H1 (cell line): Measurements from ENCODE around the gene NRIP2. TPM values are rescaled to one million over a fixed set of nuclear protein-coding genes. Genes with fewer than 3 reads are reported as not detected.

Source experiments
- CTCF ChIA-PET: fragments of 300-600 bp; sonication (Branson Sonifier 250); formaldehyde crosslinking; loops from one replicate; lab custom pipeline; 2021; ENCODE audit not compliant: partially characterized antibody; lab: Charles Lee
- POLR2A ChIA-PET: fragments of 300-600 bp; sonication (Branson Sonifier 250); formaldehyde crosslinking; loops from one replicate; lab custom pipeline; 2021; ENCODE audit warnings: inconsistent platforms; ENCODE audit not compliant: partially characterized antibody; lab: Charles Lee
- DNase-seq, 2 experiments: peaks; one replicate each; pipeline versions ENCODE4 v3.0.0 to v3.0.0-alpha.2; 2010 to 2022; ENCODE audit warnings: low spot score in 2 of 2, low read depth in 1 of 2, mixed read lengths in 1 of 2
- FAIRE-seq: peaks from 2 replicates; lab custom pipeline; 2011; peaks lifted over from hg19 to GRCh38; lab: Jason Lieb, UNC
- H2AFZ ChIP-seq: 2 replicates; pipeline ENCODE4 v1.8.1; 2012; ENCODE audit warnings: low read length, inconsistent platforms
- H2AK5ac ChIP-seq: 2 replicates; pipeline ENCODE4 v1.6.1; 2013; ENCODE audit warnings: low read depth, low read length
- H2BK120ac ChIP-seq: replicated peaks from 2 replicates; pipeline ENCODE3; 2013; ENCODE audit warnings: low read depth, low read length, inconsistent platforms
- H2BK12ac ChIP-seq: 2 replicates; pipeline ENCODE4 v1.6.1; 2013; ENCODE audit warnings: low read depth, low read length
- H2BK15ac ChIP-seq: 2 replicates; pipeline ENCODE4 v1.6.1; 2013; ENCODE audit warnings: low read length
- H2BK20ac ChIP-seq: 2 replicates; pipeline ENCODE4 v1.6.1; 2013; ENCODE audit warnings: low read length
- H2BK5ac ChIP-seq: 2 replicates; pipeline ENCODE4 v1.6.1; 2013; ENCODE audit warnings: low read depth, low read length
- H3K14ac ChIP-seq: 2 replicates; pipeline ENCODE4 v1.6.1; 2013; ENCODE audit warnings: inconsistent platforms; ENCODE audit not compliant: insufficient read length
- H3K18ac ChIP-seq: 2 replicates; pipeline ENCODE4 v1.6.1; 2013; ENCODE audit warnings: low read length; ENCODE audit errors: extremely low read depth
- H3K23ac ChIP-seq: 2 replicates; pipeline ENCODE4 v1.6.1; 2013; ENCODE audit warnings: inconsistent platforms; ENCODE audit not compliant: insufficient read length
- H3K23me2 ChIP-seq: 2 replicates; pipeline ENCODE4 v1.6.1; 2013; ENCODE audit warnings: low read depth, low read length
- H3K27ac ChIP-seq: 2 replicates; pipeline ENCODE4 v1.6.1; 2011; ENCODE audit warnings: low read depth, low read length, inconsistent platforms
- H3K27me3 ChIP-seq, 4 experiments: replicated peaks in 1 of 4; 1 replicate in 1 of 4; 2 replicates in 3 of 4; pipeline versions ENCODE4 v1.6.1 to v1.8.1; 2011 to 2013; ENCODE audit warnings: low read length in 3 of 4, mild to moderate bottlenecking in 3 of 4, inconsistent platforms in 2 of 4, mixed read lengths in 2 of 4, moderate library complexity in 1 of 4; ENCODE audit not compliant: control insufficient read depth in 3 of 4, insufficient read depth in 3 of 4; ENCODE audit errors: extremely low read depth in 1 of 4
- H3K36me3 ChIP-seq, 4 experiments: 2 replicates each; pipeline versions ENCODE4 v1.6.1 to v1.8.1; 2011 to 2013; ENCODE audit warnings: mild to moderate bottlenecking in 4 of 4, low read length in 3 of 4, moderate library complexity in 2 of 4, control low read depth in 1 of 4, inconsistent platforms in 1 of 4; ENCODE audit not compliant: insufficient read depth in 4 of 4, control insufficient read depth in 2 of 4
- H3K4ac ChIP-seq: replicated peaks from 2 replicates; pipeline ENCODE3; 2013; ENCODE audit warnings: low read length, low read depth, mixed read lengths, inconsistent platforms; ENCODE audit not compliant: insufficient read length
- H3K4me1 ChIP-seq, 4 experiments: replicated peaks in 1 of 4; 1 replicate in 1 of 4; 2 replicates in 3 of 4; pipeline versions ENCODE4 v1.6.1 to v1.8.1; 2011 to 2013; ENCODE audit warnings: low read length in 3 of 4, inconsistent platforms in 2 of 4, mixed read lengths in 1 of 4; ENCODE audit not compliant: insufficient read depth in 4 of 4, control insufficient read depth in 3 of 4
- H3K4me2 ChIP-seq, 2 experiments: 2 replicates each; pipeline versions ENCODE4 v1.6.1 to v1.8.1; 2011 to 2013; ENCODE audit warnings: low read depth in 2 of 2, low read length in 2 of 2, control low read depth in 1 of 2, inconsistent platforms in 1 of 2, mild to moderate bottlenecking in 1 of 2; ENCODE audit not compliant: insufficient read depth in 1 of 2
- H3K4me3 ChIP-seq, 4 experiments: fragments of 200-600, 300-600 bp in 1 of 4; sonication (generic), shearing (Covaris generic), sonication (Bioruptor Twin) in 1 of 4; 2 replicates each; pipeline versions ENCODE4 v1.5.1 to v1.8.1; 2011 to 2016; ENCODE audit warnings: low read length in 4 of 4, low read depth in 3 of 4, control low read depth in 2 of 4, inconsistent platforms in 2 of 4, mild to moderate bottlenecking in 2 of 4, mixed read lengths in 1 of 4, moderate library complexity in 1 of 4; ENCODE audit not compliant: insufficient read depth in 2 of 4; ENCODE audit errors: extremely low read depth in 1 of 4
- H3K56ac ChIP-seq: replicated peaks from 2 replicates; pipeline ENCODE3; 2013; ENCODE audit warnings: low read depth, mild to moderate bottlenecking, mixed read lengths, low read length, inconsistent platforms; ENCODE audit not compliant: insufficient read length
- H3K79me1 ChIP-seq: 2 replicates; pipeline ENCODE4 v1.6.1; 2013; ENCODE audit warnings: low read depth, low read length, control low read depth
- H3K79me2 ChIP-seq, 2 experiments: 2 replicates each; pipeline versions ENCODE4 v1.6.1 to v1.8.1; 2012 to 2013; ENCODE audit warnings: low read length in 2 of 2, mild to moderate bottlenecking in 2 of 2, inconsistent platforms in 1 of 2; ENCODE audit not compliant: insufficient read depth in 2 of 2, control insufficient read depth in 1 of 2
- H3K9ac ChIP-seq, 4 experiments: replicated peaks in 1 of 4; 1 replicate in 1 of 4; 2 replicates in 3 of 4; pipeline versions ENCODE4 v1.6.1 to v1.8.1; 2011 to 2013; ENCODE audit warnings: low read depth in 3 of 4, low read length in 3 of 4, control low read depth in 2 of 4, mild to moderate bottlenecking in 2 of 4, moderate library complexity in 2 of 4, inconsistent platforms in 1 of 4; ENCODE audit errors: extremely low read depth in 1 of 4
- H3K9me3 ChIP-seq, 2 experiments: 2 replicates each; pipeline versions ENCODE4 v1.6.1 to v1.8.1; 2012 to 2013; ENCODE audit warnings: mild to moderate bottlenecking in 2 of 2, moderate library complexity in 2 of 2, control low read depth in 1 of 2, inconsistent platforms in 1 of 2, low read depth in 1 of 2, low read length in 1 of 2, mixed read lengths in 1 of 2; ENCODE audit not compliant: insufficient read depth in 2 of 2
- H4K20me1 ChIP-seq, 2 experiments: replicated peaks in 1 of 2; 2 replicates each; pipeline versions ENCODE3 to v1.8.1; 2011 to 2013; ENCODE audit warnings: inconsistent platforms in 2 of 2, low read length in 2 of 2, mild to moderate bottlenecking in 1 of 2; ENCODE audit not compliant: insufficient read depth in 2 of 2, control insufficient read depth in 1 of 2
- H4K5ac ChIP-seq: 2 replicates; pipeline ENCODE4 v1.6.1; 2013; ENCODE audit warnings: low read length, low read depth, mixed read lengths, inconsistent platforms; ENCODE audit not compliant: insufficient read length
- H4K8ac ChIP-seq: 2 replicates; pipeline ENCODE4 v1.8.0; 2013; ENCODE audit warnings: mild to moderate bottlenecking, moderate library complexity, low read length, inconsistent platforms; ENCODE audit not compliant: insufficient read depth; ENCODE audit errors: extremely low read depth
- H4K91ac ChIP-seq: replicated peaks from 2 replicates; pipeline ENCODE3; 2013; ENCODE audit warnings: low read length, mixed read lengths, inconsistent platforms; ENCODE audit not compliant: insufficient read length
- HDAC6 ChIP-seq: IDR thresholded peaks from one replicate; pipeline ENCODE4 v1.7.1; 2012; ENCODE audit warnings: low read depth, mild to moderate bottlenecking, inconsistent platforms, low read length, moderate library complexity
- KDM1A ChIP-seq: fragments of 200-600, 300-600 bp; sonication (generic); IDR thresholded peaks from 2 replicates; pipeline ENCODE4 v1.7.1; 2016; ENCODE audit warnings: mild to moderate bottlenecking, low read length, borderline replicate concordance
- MAFK ChIP-seq: IDR thresholded peaks from 2 replicates; pipeline ENCODE4 v1.6.1; 2012; ENCODE audit warnings: low read depth, mild to moderate bottlenecking, improper control_type of control experiment, low read length
- RNF2 ChIP-seq: fragments of 200-900, 300-1000 bp; sonication (generic); IDR thresholded peaks from 2 replicates; pipeline ENCODE4 v1.7.1; 2016; ENCODE audit warnings: borderline replicate concordance, low read depth, mild to moderate bottlenecking, antibody characterized with exemption, low read length; ENCODE audit not compliant: poor library complexity, severe bottlenecking; ENCODE audit errors: missing control alignments
- WGBS, 2 experiments: shearing (Covaris generic) in 1 of 2; methylation state at CpG; one replicate each; pipeline versions ENCODE4 v1.1.6 to v1.1.7; 2013 to 2015; ENCODE audit warnings: low lambda C conversion rate in 2 of 2, mixed read lengths in 2 of 2, inconsistent platforms in 1 of 2, low coverage in 1 of 2, missing lambda C conversion rate in 1 of 2; ENCODE audit not compliant: insufficient replicate concordance in 2 of 2, insufficient coverage in 1 of 2, insufficient read length in 1 of 2; ENCODE audit errors: extremely low coverage in 1 of 2, missing lambda C conversion rate in 1 of 2; 5-methylcytosine and 5-hydroxymethylcytosine counted together
- polyA plus RNA-seq, 7 experiments: library from polyadenylated mRNA; depleted of rRNA in 3 of 7; stranded (reverse) in 5 of 7; unstranded in 2 of 7; fragments of >200 nt in 5 of 7; fragments of 200-250 nt in 2 of 7; gene quantifications; 1 replicate in 5 of 7; 2 replicates in 1 of 7; 4 replicates in 1 of 7; pipeline versions ENCODE4 v1.2.1 to v1.2.3, GENCODE V29; 2011 to 2013; ENCODE audit warnings: missing spikeins in 2 of 7, mixed read lengths in 2 of 7
- total RNA-seq: library from RNA; stranded (reverse); fragmentation: NEBNext Ultra II Directional; extraction: Animal tissue kit (Norgen Biotek cat#: 25700); gene quantifications from 2 replicates; pipeline ENCODE4 v1.2.1, GENCODE V29; 2021

Gene NRIP2
- total and polyA plus RNA-seq, 2 of the 8 experiments (the other 6 are each of a cell fraction or from before 2014, with no cell fraction given): 0.06 TPM; not detected in 1

DNA sequence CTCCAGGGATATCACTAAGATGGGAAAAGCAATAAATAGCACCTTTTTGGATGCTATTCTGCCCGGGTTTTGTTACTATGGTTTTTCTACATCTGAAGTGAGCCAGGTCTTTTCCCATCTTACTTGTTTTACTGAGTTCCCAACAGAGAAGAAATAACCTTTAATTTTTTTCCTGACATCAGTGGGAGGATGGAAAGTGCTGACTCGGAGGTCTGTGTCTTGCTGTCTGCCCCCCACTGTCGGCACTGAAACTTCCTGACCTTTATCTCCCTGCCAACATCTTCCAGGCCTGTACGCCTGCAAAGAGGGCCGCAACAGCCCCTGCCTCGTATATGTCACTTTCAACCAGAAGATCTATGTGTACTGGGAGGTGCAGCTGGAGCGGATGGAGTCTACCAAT, 11.4 kb downstream of the NRIP2 start:
- no peak overlapping the region for H3K4me3 ChIP-seq
- no peak overlapping the region for H2BK20ac ChIP-seq
- H3K9ac ChIP-seq: no peak overlapping the region
- no peak overlapping the region for H2BK120ac ChIP-seq
- H2BK5ac ChIP-seq: no peak overlapping the region
- H3K14ac ChIP-seq: no peak overlapping the region
- H3K79me2 ChIP-seq: no peaks in the 10 kb centered on the region
- H3K36me3 ChIP-seq: peaks cover 17 to 51% (median 22%) of the 10 kb centered on the region in 4 experiments; a peak in 7 of 8 replicates
- no peaks in the 10 kb centered on the region for H3K27me3 ChIP-seq
- H2AK5ac ChIP-seq: no peak overlapping the region
- FAIRE-seq: no peak
- H2BK15ac ChIP-seq: no peak overlapping the region
- no peak for TF ChIP-seq HDAC6
- TF ChIP-seq MAFK: 0 out of 2 replicates have a peak, but pooled peaks have one; percentile 37
- no peak for TF ChIP-seq KDM1A
- no peak for TF ChIP-seq RNF2
- no peaks in the 10 kb centered on the region for H3K9me3 ChIP-seq
- no peak overlapping the region for H3K4me2 ChIP-seq
- H3K4me1 ChIP-seq: peaks cover 3 to 24% (median 10%) of the 10 kb centered on the region in 4 experiments
- no peak overlapping the region for H2AFZ ChIP-seq
- no peak for DNase-seq
- H3K18ac ChIP-seq: no peak overlapping the region
- no peak overlapping the region for H4K8ac ChIP-seq
- no peak overlapping the region for H3K23ac ChIP-seq
- H3K79me1 ChIP-seq: no peaks in the 10 kb centered on the region; the same call in 1 of the 2 replicates
- H3K56ac ChIP-seq: no peak overlapping the region
- WGBS, 2 experiments: 90% methylated on average over 7 of the region's 7 CpGs; no CpG with 5 or more reads in 1 of the 2 experiments
- no peak overlapping the region for H3K4ac ChIP-seq
- POLR2A ChIA-PET: interaction anchor here (3.3 to 8.7 kb wide), 2 partner anchors 10 kb away, joined by 19 to 58 read pairs; partner anchors contain the start of genes ITFG2 and NRIP2
- H3K23me2 ChIP-seq: no peaks in the 10 kb centered on the region
- H4K91ac ChIP-seq: no peak overlapping the region
- CTCF ChIA-PET: interaction anchor here (1.1 to 3.8 kb wide), 3 partner anchors 10 to 34 kb away, joined by 3 to 19 read pairs (median 12); partner anchors contain the start of gene ITFG2
- H3K27ac ChIP-seq: no peak overlapping the region
- H4K20me1 ChIP-seq: peaks cover 2 to 9% of the 10 kb centered on the region in 2 experiments
- H2BK12ac ChIP-seq: no peak overlapping the region
- H4K5ac ChIP-seq: no peak overlapping the region
